ENCODE data around the gene AP4S1.
"Not testable (repeated sequence)": the region's sequence is repeated elsewhere in the genome, so short reads cannot be mapped to it uniquely, and the experiment has no call there.

The AP4S1 gene

GRCh38 chr14:31001339-31001658 lies 24.1 kb upstream of the AP4S1 start:
- ChIA-PET POLR2A (no interaction called here), CTCF (no interaction called here)
- TF ChIP-seq ZNF121 (tag by site-specific recombination; IDR thresholded peaks at IDR 0.05) (peak; percentile 94), ZNF501 (tag by site-specific recombination; IDR thresholded peaks at IDR 0.05) (no peak)
- H3K27ac ChIP-seq (ENCODE audit: extremely low read depth, low read depth, low read length) = no peak overlapping the region
- no peak overlapping the region for H3K4me3 ChIP-seq (ENCODE audit: low read depth, low read length)
- H3K36me3 ChIP-seq (ENCODE audit: control insufficient read depth in 2 of 2, insufficient read depth in 1 of 2, low read length in 2 of 2) = peaks cover 3 to 4% of the 10 kb centered on the region in 2 experiments; a peak in 2 of 3 replicates
- no peaks in the 10 kb centered on the region for H3K9me3 ChIP-seq (ENCODE audit: control insufficient read depth, insufficient read depth, low read depth, low read length)
- peaks cover 11% of the 10 kb centered on the region for H3K4me1 ChIP-seq (ENCODE audit: control insufficient read depth, insufficient read depth, low read length)

DNA sequence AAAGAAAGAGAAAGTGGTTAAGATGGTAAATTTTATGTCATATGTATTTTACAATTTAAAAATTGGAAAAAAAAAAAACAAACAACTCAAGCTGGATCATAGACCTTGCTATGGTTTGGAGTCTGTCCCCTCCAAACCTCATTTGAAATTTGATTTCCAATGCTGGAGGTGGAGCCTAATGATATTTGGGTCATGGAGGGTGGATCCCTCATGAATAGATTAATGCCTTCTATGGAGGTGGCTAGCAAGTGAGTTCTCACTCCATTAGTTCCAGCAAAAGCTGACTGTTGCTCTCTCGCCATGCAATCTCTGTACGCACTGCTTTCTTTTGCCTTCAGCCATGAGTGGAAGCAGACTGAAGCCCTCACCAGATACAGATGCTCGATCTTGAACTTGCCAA lies 22.2 kb upstream of the AP4S1 start:
- Histone ChIP-seq H3K4me3 (ENCODE audit: low read depth, low read length) (no peak overlapping the region), H3K4me1 (ENCODE audit: control insufficient read depth, insufficient read depth, low read length) (peaks cover 13% of the 10 kb centered on the region), H3K27ac (ENCODE audit: extremely low read depth, low read depth, low read length) (no peak overlapping the region), H3K9me3 (ENCODE audit: control insufficient read depth, insufficient read depth, low read depth, low read length) (no peaks in the 10 kb centered on the region), H3K36me3 (ENCODE audit: control insufficient read depth in 2 of 2, insufficient read depth in 1 of 2, low read length in 2 of 2) (peaks cover 3 to 4% of the 10 kb centered on the region in 2 experiments)
- no peak for TF ChIP-seq ZFP37 (tag by site-specific recombination; IDR thresholded peaks at IDR 0.05)
- TF ChIP-seq YY2 (tag by site-specific recombination; IDR thresholded peaks at IDR 0.05) = no peak
- no peak for TF ChIP-seq ZNF629 (tag by site-specific recombination; IDR thresholded peaks at IDR 0.05)
- no peak for TF ChIP-seq KLF1 (tag by site-specific recombination; IDR thresholded peaks at IDR 0.05)
- TF ChIP-seq ZNF529 (tag by site-specific recombination; IDR thresholded peaks at IDR 0.05; ENCODE audit: insufficient replicate concordance) = no peak
- TF ChIP-seq ATF2 (tag by site-specific recombination; IDR thresholded peaks at IDR 0.05; ENCODE audit: low read depth) = no peak
- TF ChIP-seq ZNF423 (tag by site-specific recombination; IDR thresholded peaks at IDR 0.05) = no peak
- TF ChIP-seq ZSCAN5A (tag by site-specific recombination; IDR thresholded peaks at IDR 0.05) = no peak
- no peak for TF ChIP-seq GLIS2 (tag by site-specific recombination; IDR thresholded peaks at IDR 0.05)
- TF ChIP-seq, protein P1, sequence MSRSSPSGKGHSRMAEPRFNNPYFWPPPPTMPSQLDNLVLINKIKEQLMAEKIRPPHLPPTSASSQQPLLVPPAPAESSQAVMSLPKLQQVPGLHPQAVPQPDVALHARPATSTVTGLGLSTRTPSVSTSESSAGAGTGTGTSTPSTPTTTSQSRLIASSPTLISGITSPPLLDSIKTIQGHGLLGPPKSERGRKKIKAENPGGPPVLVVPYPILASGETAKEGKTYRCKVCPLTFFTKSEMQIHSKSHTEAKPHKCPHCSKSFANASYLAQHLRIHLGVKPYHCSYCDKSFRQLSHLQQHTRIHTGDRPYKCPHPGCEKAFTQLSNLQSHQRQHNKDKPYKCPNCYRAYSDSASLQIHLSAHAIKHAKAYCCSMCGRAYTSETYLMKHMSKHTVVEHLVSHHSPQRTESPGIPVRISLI (tag by site-specific recombination; IDR thresholded peaks at IDR 0.05) = no peak
- ChIA-PET CTCF (no interaction called here), POLR2A (interaction anchor here (0.6 to 0.7 kb wide), 2 partner anchors 511 to 1073 kb away, joined by 3 read pairs; no protein-coding TSS in a partner anchor)

DNA sequence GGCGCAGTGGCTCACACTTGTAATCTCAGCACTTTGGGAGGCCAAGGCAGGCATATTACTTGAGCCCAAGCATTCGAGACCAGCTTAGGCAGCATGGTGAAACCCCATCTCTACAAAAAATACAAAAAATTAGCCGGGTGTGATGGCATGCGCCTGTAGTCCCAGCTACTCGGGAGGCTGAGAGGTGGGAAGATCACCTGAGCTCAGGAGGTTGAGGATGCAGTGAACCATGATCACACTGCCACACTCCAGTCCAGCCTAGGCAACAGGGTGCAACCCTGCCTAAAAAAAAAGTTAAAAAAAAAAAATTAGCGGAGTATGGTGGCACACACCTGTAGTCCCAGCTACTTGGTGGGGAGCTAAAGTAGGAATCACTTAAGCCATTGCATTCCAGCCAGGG lies 21.4 kb upstream of the AP4S1 start:
- H3K27ac ChIP-seq (ENCODE audit: extremely low read depth, low read depth, low read length) = 0 out of 2 replicates have a peak overlapping the region, but pooled peaks have one; percentile 13
- CTCF ChIA-PET = interaction anchor here (0.6 kb wide), 1 partner anchor 106 kb away, joined by 3 read pairs; no protein-coding TSS in a partner anchor
- H3K9me3 ChIP-seq (ENCODE audit: control insufficient read depth, insufficient read depth, low read depth, low read length); POLR2A ChIA-PET; H3K36me3 ChIP-seq (ENCODE audit: control insufficient read depth in 2 of 2, insufficient read depth in 1 of 2, low read length in 2 of 2); H3K4me3 ChIP-seq (ENCODE audit: low read depth, low read length): not testable (repeated sequence)
- peaks cover 13% of the 10 kb centered on the region for H3K4me1 ChIP-seq (ENCODE audit: control insufficient read depth, insufficient read depth, low read length)

DNA sequence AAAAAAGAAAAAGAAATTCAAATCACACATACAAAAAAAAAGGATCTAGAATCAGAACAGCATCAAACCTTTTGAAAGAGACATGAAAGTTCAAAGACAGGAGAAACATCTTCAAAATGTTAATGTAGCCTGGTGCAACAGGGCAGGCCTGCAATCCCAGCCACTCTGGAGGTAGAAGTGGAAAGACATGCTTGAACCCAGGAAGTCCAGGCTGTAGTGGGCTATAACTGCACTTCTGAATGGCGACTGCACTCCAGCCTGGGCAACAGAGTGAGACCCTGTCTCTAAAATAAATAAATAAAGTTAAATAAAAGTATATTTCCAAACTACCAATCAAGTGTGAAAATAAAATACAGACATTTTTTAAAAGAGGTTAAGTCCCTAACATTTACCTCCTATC lies 18.7 kb upstream of the AP4S1 start:
- Histone ChIP-seq H3K27ac (ENCODE audit: extremely low read depth, low read depth, low read length) (no peak overlapping the region), H3K4me3 (ENCODE audit: low read depth, low read length) (no peak overlapping the region), H3K4me1 (ENCODE audit: control insufficient read depth, insufficient read depth, low read length) (peaks cover 5% of the 10 kb centered on the region; the same call in 1 of the 2 replicates), H3K36me3 (ENCODE audit: control insufficient read depth in 2 of 2, insufficient read depth in 1 of 2, low read length in 2 of 2) (peaks cover 4 to 6% of the 10 kb centered on the region in 2 experiments), H3K9me3 (ENCODE audit: control insufficient read depth, insufficient read depth, low read depth, low read length) (no peaks in the 10 kb centered on the region)
- CTCF ChIA-PET = no interaction called here
- POLR2A ChIA-PET = no interaction called here
- TF ChIP-seq, protein P1 (tag by site-specific recombination; IDR thresholded peaks at IDR 0.05) = no peak
- no peak for TF ChIP-seq RBAK (tag by site-specific recombination; IDR thresholded peaks at IDR 0.05)
- no peak for TF ChIP-seq ZNF324 (tag by site-specific recombination; IDR thresholded peaks at IDR 0.05)
- TF ChIP-seq ZNF266 (tag by site-specific recombination; IDR thresholded peaks at IDR 0.05; ENCODE audit: low read depth) = no peak
- no peak for TF ChIP-seq TCF7L2 (IDR thresholded peaks at IDR 0.05; ENCODE audit: borderline replicate concordance, low read depth, low read length)
- TF ChIP-seq MEIS1 (CRISPR knock-in tag; IDR thresholded peaks at IDR 0.05; ENCODE audit: borderline replicate concordance) = no peak
- TF ChIP-seq ZNF146 (tag by site-specific recombination; IDR thresholded peaks at IDR 0.05) = no peak
- no peak for TF ChIP-seq ZNF169 (tag by site-specific recombination; IDR thresholded peaks at IDR 0.05)
- no peak for TF ChIP-seq ZNF302 (tag by site-specific recombination; IDR thresholded peaks at IDR 0.05; ENCODE audit: low read depth)
- no peak for TF ChIP-seq ZNF211 (tag by site-specific recombination; IDR thresholded peaks at IDR 0.05; ENCODE audit: low read depth)
- no peak for TF ChIP-seq ZNF558 (tag by site-specific recombination; IDR thresholded peaks at IDR 0.05)
- no peak for TF ChIP-seq ZNF394 (tag by site-specific recombination; IDR thresholded peaks at IDR 0.05; ENCODE audit: borderline replicate concordance)

Measured in HEK293 (cell line).